GM11168 (cell line): ENCODE results near the gene OMP.

Experiments
- in situ Hi-C: fragments of 300-500 bp; cut with MboI; formaldehyde crosslinking; loops from one replicate; pipeline ENCODE4 v1.12.0; 2022; ENCODE audit warnings: low sequenced_read_pairs; ENCODE audit not compliant: unreplicated experiment

Gene OMP

GRCh38 chr11:77118971-77119370 is 16.3 kb downstream of the OMP start:
- in situ Hi-C loops: no loop called here

GRCh38 chr11:77119531-77119936 is 16.9 kb downstream of the OMP start:
- in situ Hi-C loops: no loop called here

- in situ Hi-C loops: no loop called here
These were observed 17.9 kb downstream of the OMP start for GRCh38 chr11:77120571-77120970.

- in situ Hi-C loops: no loop called here
These were observed 18.5 kb downstream of the OMP start for GRCh38 chr11:77121096-77121640.

- in situ Hi-C loops: no loop called here
These were observed 19.4 kb downstream of the OMP start for GRCh38 chr11:77121876-77122575.

- in situ Hi-C loops: no loop called here
These were observed 20.1 kb downstream of the OMP start for GRCh38 chr11:77122576-77123212.

GRCh38 chr11:77123591-77123990 is 21.0 kb downstream of the OMP start:
- in situ Hi-C loops: no loop called here

- in situ Hi-C loops: no loop called here
These were observed 21.4 kb downstream of the OMP start for GRCh38 chr11:77124041-77124440.

GRCh38 chr11:77124488-77124887 is 21.8 kb downstream of the OMP start:
- in situ Hi-C loops: no loop called here

- in situ Hi-C loops: no loop called here
These were observed 22.6 kb downstream of the OMP start for GRCh38 chr11:77125191-77125590.

- in situ Hi-C loops: no loop called here
These were observed 23.1 kb downstream of the OMP start for GRCh38 chr11:77125695-77126094.

GRCh38 chr11:77126156-77126775 is 23.6 kb downstream of the OMP start:
- in situ Hi-C loops: no loop called here

GRCh38 chr11:77126861-77127234 is 24.2 kb downstream of the OMP start:
- in situ Hi-C loops: no loop called here

- in situ Hi-C loops: no loop called here
These were observed 24.7 kb downstream of the OMP start for GRCh38 chr11:77127235-77127911.

- in situ Hi-C loops: no loop called here
These were observed 25.5 kb downstream of the OMP start, which contains the start of gene MYO7A for GRCh38 chr11:77127920-77128691. Gene MYO7A (plus strand): TSS chr11:77128246. CDS start chr11:77130635, 2,389 bp downstream.

- in situ Hi-C loops: no loop called here
These were observed 26.6 kb downstream of the OMP start for GRCh38 chr11:77129069-77129841.

GRCh38 chr11:77129842-77130756 is 27.5 kb downstream of the OMP start:
- in situ Hi-C loops: no loop called here
